ENCODE measurements around the gene RGS6. TPM values are rescaled to one million over a fixed set of nuclear protein-coding genes. Genes with fewer than 3 reads are reported as not detected.

RGS6 gene
- total RNA-seq, 1 experiment from 2014 or later = not detected

DNA sequence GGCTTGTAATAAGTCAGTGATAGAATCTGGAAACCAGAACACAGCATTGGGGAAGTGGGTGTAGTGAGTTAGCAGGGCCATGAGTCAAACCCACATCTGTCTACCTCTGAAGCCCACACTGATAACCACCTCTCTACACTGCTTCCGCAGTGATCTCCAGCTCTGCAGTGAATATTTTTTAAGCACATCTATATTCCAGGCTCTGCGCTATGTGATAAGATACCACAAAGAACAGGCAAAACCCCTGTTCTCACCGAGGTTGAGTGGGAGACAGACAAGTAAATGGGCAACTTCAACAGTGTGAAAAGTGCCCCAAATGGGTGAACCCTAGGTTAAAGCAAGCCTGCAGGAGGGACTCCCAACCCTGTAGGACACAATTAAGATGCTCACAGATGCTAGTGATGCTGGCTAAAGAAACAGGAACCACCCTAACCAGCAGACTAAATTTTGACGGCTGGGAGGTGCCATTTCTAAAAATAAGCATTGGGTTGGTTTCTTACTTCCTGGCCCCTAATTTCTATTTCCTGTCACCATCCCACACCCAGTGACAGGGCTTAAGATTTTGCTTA, 586.7 kb downstream of the RGS6 start:
- H3K27ac ChIP-seq = no peak overlapping the region
- H3K9me3 ChIP-seq (replicated peaks) = no peaks in the 10 kb centered on the region
- no peak for DNase-seq
- no peaks in the 10 kb centered on the region for H3K4me1 ChIP-seq
- H3K27me3 ChIP-seq = no peaks in the 10 kb centered on the region
- no peaks in the 10 kb centered on the region for H3K36me3 ChIP-seq
- no peak overlapping the region for H3K4me3 ChIP-seq

DNA sequence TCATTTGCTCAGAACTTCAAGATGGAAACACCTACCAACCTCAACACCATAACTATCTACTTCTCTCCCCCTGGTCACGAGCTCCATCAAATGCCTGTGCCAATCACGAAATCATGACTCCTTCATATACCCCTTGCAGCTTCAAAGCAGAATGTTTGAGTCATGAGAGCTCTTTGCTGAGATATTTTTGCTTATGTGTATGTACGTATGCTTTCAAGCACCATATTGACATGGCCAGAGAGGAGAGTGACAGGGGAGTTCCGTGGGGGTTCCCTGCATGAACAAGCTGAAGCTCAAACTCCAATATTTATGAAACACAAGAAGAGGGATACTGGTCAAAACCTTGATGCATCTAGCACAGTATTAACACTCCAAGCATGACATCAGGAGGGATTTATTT, 587.3 kb downstream of the RGS6 start:
- no peak overlapping the region for H3K27ac ChIP-seq
- no peaks in the 10 kb centered on the region for H3K36me3 ChIP-seq
- no peak overlapping the region for H3K4me3 ChIP-seq
- no peaks in the 10 kb centered on the region for H3K9me3 ChIP-seq (replicated peaks)
- H3K4me1 ChIP-seq = no peaks in the 10 kb centered on the region
- no peaks in the 10 kb centered on the region for H3K27me3 ChIP-seq
- no peak for DNase-seq

GRCh38 chr14:72521045-72521444, 588.8 kb downstream of the RGS6 start:
- H3K4me3 ChIP-seq = no peak overlapping the region
- H3K27ac ChIP-seq = no peak overlapping the region
- H3K36me3 ChIP-seq = no peaks in the 10 kb centered on the region
- DNase-seq = no peak
- no peaks in the 10 kb centered on the region for H3K9me3 ChIP-seq (replicated peaks)
- H3K27me3 ChIP-seq = no peaks in the 10 kb centered on the region
- H3K4me1 ChIP-seq = no peaks in the 10 kb centered on the region

DNA sequence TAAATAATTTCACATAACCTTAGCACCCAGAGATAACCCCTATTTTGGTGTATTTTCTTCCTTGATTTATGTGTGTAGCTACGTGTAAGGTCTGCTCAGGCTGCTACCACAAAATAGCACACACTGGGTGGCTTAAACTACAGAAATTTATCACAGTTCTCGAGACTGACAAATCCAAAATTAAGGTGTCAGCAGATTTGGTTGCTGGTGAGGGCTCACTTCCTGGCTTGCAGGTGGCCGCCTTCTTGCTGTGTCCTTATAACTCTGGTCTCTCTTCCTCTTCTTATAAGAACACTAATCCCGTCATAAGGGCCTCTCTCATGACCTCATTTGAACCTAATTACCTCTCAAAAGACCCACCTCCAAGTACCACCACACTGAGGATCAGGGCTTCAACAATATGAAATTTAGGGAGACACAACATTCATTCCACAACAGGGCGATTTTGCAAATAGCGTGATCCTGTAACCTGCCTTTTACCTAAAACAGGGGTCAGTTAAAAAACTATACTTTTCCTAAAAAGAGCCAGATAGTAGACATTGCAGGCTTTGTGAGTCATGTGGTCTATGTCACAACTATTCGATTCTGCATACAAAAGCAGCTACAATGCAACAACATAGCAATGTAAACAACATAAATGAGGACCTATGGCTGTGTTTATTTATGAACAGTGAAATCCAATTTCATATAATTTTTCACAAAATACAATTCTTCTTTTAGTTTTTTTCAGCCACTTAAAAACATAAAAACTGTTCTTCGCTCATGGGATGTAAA, 589.9 kb downstream of the RGS6 start:
- DNase-seq = no peak
- Histone ChIP-seq H3K27me3 (no peaks in the 10 kb centered on the region), H3K9me3 (replicated peaks) (no peaks in the 10 kb centered on the region), H3K36me3 (no peaks in the 10 kb centered on the region), H3K4me1 (no peaks in the 10 kb centered on the region), H3K27ac (no peak overlapping the region), H3K4me3 (no peak overlapping the region)

DNA sequence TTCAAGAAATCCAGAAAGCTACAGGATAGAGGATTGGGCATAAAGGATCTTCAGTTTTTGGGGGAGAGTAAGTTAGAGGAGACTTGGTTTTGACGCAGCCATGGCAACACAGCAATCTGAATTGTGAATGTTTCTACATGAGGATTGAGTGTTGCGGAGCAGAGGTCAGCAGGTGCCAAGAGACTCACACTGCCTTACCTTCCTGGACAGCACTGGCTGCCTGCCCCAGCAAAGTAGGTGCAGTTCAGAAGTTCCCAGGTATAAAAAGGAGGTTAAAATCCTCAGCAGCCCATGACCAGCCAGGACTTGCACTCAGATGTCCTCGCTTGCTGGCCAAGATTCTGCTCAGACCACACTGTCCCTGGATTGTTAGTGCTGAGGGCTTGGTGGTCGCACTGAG, 590.6 kb downstream of the RGS6 start:
- Histone ChIP-seq H3K27me3 (no peaks in the 10 kb centered on the region), H3K4me3 (no peak overlapping the region), H3K27ac (no peak overlapping the region), H3K4me1 (no peaks in the 10 kb centered on the region), H3K36me3 (no peaks in the 10 kb centered on the region), H3K9me3 (replicated peaks) (no peaks in the 10 kb centered on the region)
- no peak for DNase-seq

DNA sequence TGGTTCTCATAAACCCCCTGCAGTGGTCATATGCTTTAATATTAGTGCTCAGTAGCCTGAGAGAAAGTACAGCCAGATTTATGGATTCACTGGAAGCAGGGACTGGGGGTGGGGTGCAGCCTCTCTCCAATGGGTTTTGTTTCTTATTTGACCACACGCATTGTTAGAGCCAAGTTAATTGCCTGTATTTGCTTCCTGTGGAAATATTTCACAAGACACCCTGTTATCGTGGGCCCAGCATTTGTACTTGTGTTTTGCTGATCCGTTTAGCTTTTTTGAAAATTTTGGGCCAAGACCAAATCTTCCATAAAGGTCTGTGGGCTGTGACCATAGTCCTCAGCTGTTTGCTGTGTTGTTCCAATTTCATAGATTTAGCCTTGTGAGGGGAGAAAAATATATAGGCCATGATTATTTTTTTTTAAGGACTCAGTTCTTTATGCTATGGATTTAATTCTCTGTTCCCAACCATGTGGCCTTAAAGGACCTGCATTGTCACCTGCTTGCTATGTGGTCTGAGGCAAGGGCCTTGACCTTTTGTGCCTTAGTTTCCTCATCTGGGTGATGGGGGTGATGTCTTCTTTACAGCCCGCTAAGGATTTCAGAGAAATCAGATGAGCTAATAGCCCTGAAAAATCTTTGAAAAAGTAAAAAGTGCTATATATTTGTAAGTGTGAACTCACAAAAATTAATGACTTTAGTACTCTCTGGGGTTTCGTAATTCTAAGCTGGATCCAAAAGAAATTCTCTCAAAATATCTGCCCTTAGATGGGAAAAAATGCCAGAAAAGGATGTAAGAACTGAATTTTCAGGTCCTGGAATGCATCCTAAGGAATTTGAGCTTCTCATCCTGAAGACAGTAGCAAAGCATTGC, 591.4 kb downstream of the RGS6 start:
- no peak for DNase-seq
- Histone ChIP-seq H3K9me3 (replicated peaks) (no peaks in the 10 kb centered on the region), H3K36me3 (no peaks in the 10 kb centered on the region), H3K4me1 (no peaks in the 10 kb centered on the region), H3K4me3 (no peak overlapping the region), H3K27ac (no peak overlapping the region), H3K27me3 (no peaks in the 10 kb centered on the region)

GRCh38 chr14:72524295-72524629, 592.0 kb downstream of the RGS6 start:
- no peak overlapping the region for H3K27ac ChIP-seq
- H3K4me1 ChIP-seq = no peaks in the 10 kb centered on the region
- H3K4me3 ChIP-seq = no peak overlapping the region
- DNase-seq = no peak
- no peaks in the 10 kb centered on the region for H3K27me3 ChIP-seq
- no peaks in the 10 kb centered on the region for H3K36me3 ChIP-seq
- H3K9me3 ChIP-seq (replicated peaks) = no peaks in the 10 kb centered on the region

- Histone ChIP-seq H3K27ac (no peak overlapping the region), H3K4me3 (no peak overlapping the region), H3K36me3 (no peaks in the 10 kb centered on the region), H3K4me1 (no peaks in the 10 kb centered on the region), H3K9me3 (replicated peaks) (no peaks in the 10 kb centered on the region), H3K27me3 (no peaks in the 10 kb centered on the region)
- DNase-seq = no peak
These were observed 593.1 kb downstream of the RGS6 start for GRCh38 chr14:72525087-72525915.

GRCh38 chr14:72527591-72527990, 595.4 kb downstream of the RGS6 start:
- H3K4me3 ChIP-seq = no peak overlapping the region
- no peaks in the 10 kb centered on the region for H3K9me3 ChIP-seq (replicated peaks)
- H3K36me3 ChIP-seq = no peaks in the 10 kb centered on the region
- H3K4me1 ChIP-seq = no peaks in the 10 kb centered on the region
- H3K27me3 ChIP-seq = no peaks in the 10 kb centered on the region
- no peak for DNase-seq
- no peak overlapping the region for H3K27ac ChIP-seq

GRCh38 chr14:72528059-72528862, 596.0 kb downstream of the RGS6 start:
- no peaks in the 10 kb centered on the region for H3K27me3 ChIP-seq
- H3K27ac ChIP-seq = no peak overlapping the region
- H3K4me3 ChIP-seq = no peak overlapping the region
- H3K4me1 ChIP-seq = no peaks in the 10 kb centered on the region
- H3K9me3 ChIP-seq (replicated peaks) = 0 out of 2 replicates have a peak, but pooled peaks cover under 1% of the 10 kb centered on the region
- no peak for DNase-seq
- H3K36me3 ChIP-seq = no peaks in the 10 kb centered on the region

DNA sequence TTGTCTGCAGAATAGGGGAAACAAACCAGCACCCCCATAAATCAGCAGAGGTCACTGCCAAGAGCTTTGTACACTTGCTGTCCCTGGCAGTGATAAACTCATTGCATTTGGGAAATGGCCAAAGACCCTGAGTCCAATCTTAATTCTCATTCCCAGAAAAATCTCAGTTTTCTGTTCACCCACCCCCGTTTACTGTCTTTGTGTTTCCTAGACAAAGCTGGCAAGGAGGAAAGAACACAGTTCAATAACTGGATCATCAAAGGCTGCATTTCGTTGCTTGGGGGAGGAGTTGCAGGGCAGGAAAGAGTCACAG, 596.6 kb downstream of the RGS6 start:
- Histone ChIP-seq H3K4me3 (no peak overlapping the region), H3K36me3 (no peaks in the 10 kb centered on the region), H3K27me3 (no peaks in the 10 kb centered on the region), H3K4me1 (no peaks in the 10 kb centered on the region), H3K27ac (no peak overlapping the region), H3K9me3 (replicated peaks) (0 out of 2 replicates have a peak, but pooled peaks cover 3% of the 10 kb centered on the region)
- no peak for DNase-seq

- Histone ChIP-seq H3K4me3 (no peak overlapping the region), H3K4me1 (no peaks in the 10 kb centered on the region), H3K27me3 (no peaks in the 10 kb centered on the region), H3K9me3 (replicated peaks) (0 out of 2 replicates have a peak, but pooled peaks cover 3% of the 10 kb centered on the region), H3K27ac (no peak overlapping the region), H3K36me3 (no peaks in the 10 kb centered on the region)
- DNase-seq = no peak
These were observed 600.6 kb downstream of the RGS6 start for GRCh38 chr14:72532686-72533454.

- DNase-seq = no peak
These were observed 603.3 kb downstream of the RGS6 start for GRCh38 chr14:72535485-72535884.

More at GRCh38 chr14:72535485-72535884, 603.3 kb downstream of the RGS6 start:
- no peaks in the 10 kb centered on the region for H3K27me3 ChIP-seq
- 0 out of 2 replicates have a peak, but pooled peaks cover 3% of the 10 kb centered on the region for H3K9me3 ChIP-seq (replicated peaks)
- no peak overlapping the region for H3K27ac ChIP-seq
- H3K4me1 ChIP-seq = no peaks in the 10 kb centered on the region
- H3K4me3 ChIP-seq = no peak overlapping the region
- H3K36me3 ChIP-seq = no peaks in the 10 kb centered on the region
